ENCODE data around the gene DGAT2.

Gene DGAT2

DNA sequence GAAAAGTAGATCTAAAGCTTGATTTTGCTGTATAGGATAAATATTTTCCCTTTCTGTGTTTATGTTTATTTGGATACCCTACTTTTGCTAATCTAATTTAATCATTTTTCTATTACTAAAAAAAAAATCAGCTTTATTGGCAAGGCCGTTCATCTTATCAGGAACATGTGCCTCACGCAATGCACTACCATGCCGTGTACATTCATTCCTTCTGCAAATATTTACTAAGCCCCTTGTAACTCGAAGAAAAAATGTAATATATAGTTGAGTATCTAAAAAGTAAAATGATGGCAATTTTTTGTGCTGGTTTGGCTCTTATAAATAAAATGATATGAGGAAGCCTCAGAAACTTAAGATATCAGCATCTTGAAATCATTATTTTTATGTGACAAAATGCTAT lies 55.4 kb downstream of the DGAT2 start:
- Histone ChIP-seq H3K27ac (ENCODE audit: extremely low read depth, low read depth, low read length) (no peak overlapping the region), H3K4me1 (ENCODE audit: control insufficient read depth, insufficient read depth, low read length) (no peaks in the 10 kb centered on the region), H3K4me3 (ENCODE audit: low read depth, low read length) (no peak overlapping the region), H3K9me3 (ENCODE audit: control insufficient read depth, insufficient read depth, low read depth, low read length) (no peaks in the 10 kb centered on the region), H3K36me3 (ENCODE audit: control insufficient read depth in 2 of 2, insufficient read depth in 1 of 2, low read length in 2 of 2) (no peaks in the 10 kb centered on the region)
- POLR2A ChIA-PET: no interaction called here
- TF ChIP-seq, protein P1, sequence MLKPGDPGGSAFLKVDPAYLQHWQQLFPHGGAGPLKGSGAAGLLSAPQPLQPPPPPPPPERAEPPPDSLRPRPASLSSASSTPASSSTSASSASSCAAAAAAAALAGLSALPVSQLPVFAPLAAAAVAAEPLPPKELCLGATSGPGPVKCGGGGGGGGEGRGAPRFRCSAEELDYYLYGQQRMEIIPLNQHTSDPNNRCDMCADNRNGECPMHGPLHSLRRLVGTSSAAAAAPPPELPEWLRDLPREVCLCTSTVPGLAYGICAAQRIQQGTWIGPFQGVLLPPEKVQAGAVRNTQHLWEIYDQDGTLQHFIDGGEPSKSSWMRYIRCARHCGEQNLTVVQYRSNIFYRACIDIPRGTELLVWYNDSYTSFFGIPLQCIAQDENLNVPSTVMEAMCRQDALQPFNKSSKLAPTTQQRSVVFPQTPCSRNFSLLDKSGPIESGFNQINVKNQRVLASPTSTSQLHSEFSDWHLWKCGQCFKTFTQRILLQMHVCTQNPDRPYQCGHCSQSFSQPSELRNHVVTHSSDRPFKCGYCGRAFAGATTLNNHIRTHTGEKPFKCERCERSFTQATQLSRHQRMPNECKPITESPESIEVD (tag by site-specific recombination; IDR thresholded peaks at IDR 0.05): 0 out of 2 replicates have a peak, but pooled peaks have one; percentile 8
- TF ChIP-seq MEIS1 (CRISPR knock-in tag; IDR thresholded peaks at IDR 0.05; ENCODE audit: borderline replicate concordance) (no peak), MYNN (tag by site-specific recombination; IDR thresholded peaks at IDR 0.05; ENCODE audit: borderline replicate concordance) (no peak)
- CTCF ChIA-PET: interaction anchor here (0.7 to 2.2 kb wide), 3 partner anchors 21 to 224 kb away, joined by 3 to 9 read pairs (median 3); no protein-coding TSS in a partner anchor

DNA sequence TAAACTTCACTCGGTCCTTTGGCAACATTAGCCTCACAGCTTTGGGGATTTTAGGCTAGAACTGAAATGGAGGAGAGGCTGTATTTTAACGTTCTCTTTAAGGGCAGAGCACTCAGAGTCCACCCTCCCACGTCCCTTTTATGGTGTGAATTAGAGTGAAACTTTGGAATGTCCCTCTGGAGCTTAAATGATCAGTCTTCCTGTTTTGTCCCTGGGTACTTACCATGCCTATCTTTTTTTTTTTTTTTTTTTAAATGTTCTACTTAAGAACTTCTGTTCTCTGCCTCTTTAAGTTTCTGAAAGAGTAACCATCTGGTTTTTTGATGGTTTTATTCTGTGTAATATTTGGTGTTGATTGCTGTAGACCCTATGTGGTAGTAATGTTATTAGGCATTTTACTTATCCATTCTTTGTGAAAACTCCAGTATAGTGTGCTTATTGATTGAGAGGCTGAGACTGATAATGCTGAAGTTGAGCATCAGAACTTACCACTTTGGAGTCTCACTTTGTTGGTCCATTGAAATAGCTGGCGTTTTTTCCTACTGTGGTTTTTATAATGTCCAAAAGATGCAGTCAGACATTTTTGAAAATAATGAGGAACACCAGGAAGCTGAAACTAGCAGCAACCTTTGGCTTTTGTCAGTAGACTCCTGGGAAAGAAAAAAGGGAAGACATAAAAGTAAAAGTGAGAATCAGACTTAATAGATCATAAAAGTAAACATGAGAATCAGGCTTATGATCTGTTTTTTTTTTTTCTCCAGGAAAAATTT lies 58.1 kb downstream of the DGAT2 start:
- Histone ChIP-seq H3K4me3 (ENCODE audit: low read depth, low read length) (no peak overlapping the region), H3K27ac (ENCODE audit: extremely low read depth, low read depth, low read length) (no peak overlapping the region), H3K4me1 (ENCODE audit: control insufficient read depth, insufficient read depth, low read length) (no peaks in the 10 kb centered on the region), H3K36me3 (ENCODE audit: control insufficient read depth in 2 of 2, insufficient read depth in 1 of 2, low read length in 2 of 2) (no peaks in the 10 kb centered on the region), H3K9me3 (ENCODE audit: control insufficient read depth, insufficient read depth, low read depth, low read length) (no peaks in the 10 kb centered on the region)
- ChIA-PET CTCF (interaction anchor here (0.5 kb wide), 1 partner anchor 854 kb away, joined by 3 read pairs; no protein-coding TSS in a partner anchor), POLR2A (interaction anchor here (0.6 to 0.8 kb wide), 3 partner anchors 12 to 393 kb away, joined by 3 to 6 read pairs (median 4); no protein-coding TSS in a partner anchor)
- TF ChIP-seq ZFHX2 (tag by site-specific recombination; conservative IDR thresholded peaks at IDR 0.05) (0 out of 2 replicates have a peak, but pooled peaks have one; percentile 4), ZNF585B (tag by site-specific recombination; IDR thresholded peaks at IDR 0.05) (no peak)

DNA sequence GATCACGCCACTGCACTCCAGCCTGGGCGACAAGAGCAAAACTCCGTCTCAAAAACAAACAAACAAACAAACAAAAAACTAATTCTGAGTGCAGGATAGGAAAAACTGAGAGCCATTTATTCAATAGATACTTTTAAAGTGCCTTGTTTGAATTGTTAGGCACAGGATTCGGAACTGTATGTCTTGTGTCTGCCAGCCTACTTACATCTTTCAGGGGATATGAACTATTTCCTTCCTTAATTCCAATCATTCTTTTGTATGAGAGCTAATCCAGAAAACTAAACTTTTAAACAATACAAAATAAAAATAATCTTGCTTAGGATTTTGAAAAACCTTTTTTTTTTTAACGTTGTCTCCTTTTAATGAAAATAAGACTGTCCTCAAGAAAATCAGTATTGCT lies 59.0 kb downstream of the DGAT2 start:
- TF ChIP-seq ZNF23 (tag by site-specific recombination; IDR thresholded peaks at IDR 0.05; ENCODE audit: borderline replicate concordance): no peak
- TF ChIP-seq ZNF600 (tag by site-specific recombination; IDR thresholded peaks at IDR 0.05): no peak
- TF ChIP-seq ZNF18 (tag by site-specific recombination; IDR thresholded peaks at IDR 0.05): no peak
- no peak for TF ChIP-seq ZNF174 (tag by site-specific recombination; IDR thresholded peaks at IDR 0.05)
- Histone ChIP-seq H3K4me3 (ENCODE audit: low read depth, low read length) (no peak overlapping the region), H3K4me1 (ENCODE audit: control insufficient read depth, insufficient read depth, low read length) (no peaks in the 10 kb centered on the region), H3K36me3 (ENCODE audit: control insufficient read depth in 2 of 2, insufficient read depth in 1 of 2, low read length in 2 of 2) (no peaks in the 10 kb centered on the region), H3K9me3 (ENCODE audit: control insufficient read depth, insufficient read depth, low read depth, low read length) (no peaks in the 10 kb centered on the region), H3K27ac (ENCODE audit: extremely low read depth, low read depth, low read length) (no peak overlapping the region)
- CTCF ChIA-PET: interaction anchor here (0.6 to 0.7 kb wide), 2 partner anchors 33 to 51 kb away, joined by 3 read pairs; no protein-coding TSS in a partner anchor
- POLR2A ChIA-PET: interaction anchor here (0.6 kb wide), 1 partner anchor 11 kb away, joined by 3 read pairs; no protein-coding TSS in a partner anchor

- Histone ChIP-seq H3K4me1 (ENCODE audit: control insufficient read depth, insufficient read depth, low read length) (no peaks in the 10 kb centered on the region), H3K36me3 (ENCODE audit: control insufficient read depth in 2 of 2, insufficient read depth in 1 of 2, low read length in 2 of 2) (no peaks in the 10 kb centered on the region), H3K9me3 (ENCODE audit: control insufficient read depth, insufficient read depth, low read depth, low read length) (no peaks in the 10 kb centered on the region), H3K27ac (ENCODE audit: extremely low read depth, low read depth, low read length) (no peak overlapping the region), H3K4me3 (ENCODE audit: low read depth, low read length) (no peak overlapping the region)
- ChIA-PET POLR2A (no interaction called here), CTCF (no interaction called here)
- TF ChIP-seq SCRT2 (tag by site-specific recombination; IDR thresholded peaks at IDR 0.05) (no peak), ZNF677 (tag by site-specific recombination; IDR thresholded peaks at IDR 0.05) (no peak), ZIC2 (tag by site-specific recombination; IDR thresholded peaks at IDR 0.05) (no peak), ZNF692 (tag by site-specific recombination; IDR thresholded peaks at IDR 0.05) (no peak), ZNF449 (tag by site-specific recombination; IDR thresholded peaks at IDR 0.05) (no peak), ZNF426 (tag by site-specific recombination; IDR thresholded peaks at IDR 0.05) (no peak), ZNF223 (tag by site-specific recombination; IDR thresholded peaks at IDR 0.05) (no peak), ZNF23 (tag by site-specific recombination; IDR thresholded peaks at IDR 0.05; ENCODE audit: borderline replicate concordance) (no peak)
- TF ChIP-seq, protein P2, sequence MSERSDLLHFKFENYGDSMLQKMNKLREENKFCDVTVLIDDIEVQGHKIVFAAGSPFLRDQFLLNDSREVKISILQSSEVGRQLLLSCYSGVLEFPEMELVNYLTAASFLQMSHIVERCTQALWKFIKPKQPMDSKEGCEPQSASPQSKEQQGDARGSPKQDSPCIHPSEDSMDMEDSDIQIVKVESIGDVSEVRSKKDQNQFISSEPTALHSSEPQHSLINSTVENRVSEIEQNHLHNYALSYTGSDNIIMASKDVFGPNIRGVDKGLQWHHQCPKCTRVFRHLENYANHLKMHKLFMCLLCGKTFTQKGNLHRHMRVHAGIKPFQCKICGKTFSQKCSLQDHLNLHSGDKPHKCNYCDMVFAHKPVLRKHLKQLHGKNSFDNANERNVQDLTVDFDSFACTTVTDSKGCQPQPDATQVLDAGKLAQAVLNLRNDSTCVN (tag by site-specific recombination; optimal IDR thresholded peaks at IDR 0.05): no peak
Observed at GRCh38 chr11:75831915-75832502, 63.4 kb downstream of the DGAT2 start.

All from HEK293 (cell line).